ENCODE measurements around the gene ERI3.

The ERI3 gene

GRCh38 chr1:44345187-44345775 lies 9.8 kb downstream of the ERI3 start:
- in situ Hi-C loops (cut with HindIII; ENCODE audit: low pct_unique_long_range_greater_than_20kb, low sequenced_read_pairs): no loop called here
- TF ChIP-seq JUND (IDR thresholded peaks at IDR 0.05; ENCODE audit: low read depth): no peak
- no peak for DNase-seq (ENCODE audit: low read depth in 1 of 2, low spot score in 1 of 2)

DNA sequence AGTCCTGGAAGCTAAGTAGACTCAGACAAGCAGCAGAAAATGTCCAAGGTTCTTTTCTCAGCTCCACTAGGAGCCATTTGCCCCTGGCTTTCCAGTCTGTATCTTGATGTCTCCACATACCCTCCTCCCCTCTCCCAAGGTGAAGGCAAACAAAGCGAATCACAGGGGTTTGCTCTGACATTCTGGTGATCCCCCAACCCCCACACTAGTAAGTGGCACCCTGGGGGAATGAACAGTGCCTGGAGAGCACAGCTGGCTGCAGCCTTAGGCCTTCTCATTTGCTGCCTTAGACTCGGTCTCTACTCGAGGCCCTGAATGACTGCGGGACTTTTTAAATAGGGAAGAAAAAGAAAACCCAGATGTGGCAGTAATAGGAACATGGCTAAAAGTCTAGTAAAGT lies 15.3 kb downstream of the ERI3 start:
- no peak for TF ChIP-seq JUND (IDR thresholded peaks at IDR 0.05; ENCODE audit: low read depth)
- DNase-seq (ENCODE audit: low read depth in 1 of 2, low spot score in 1 of 2): no peak
- in situ Hi-C loops (cut with HindIII; ENCODE audit: low pct_unique_long_range_greater_than_20kb, low sequenced_read_pairs): no loop called here

DNA sequence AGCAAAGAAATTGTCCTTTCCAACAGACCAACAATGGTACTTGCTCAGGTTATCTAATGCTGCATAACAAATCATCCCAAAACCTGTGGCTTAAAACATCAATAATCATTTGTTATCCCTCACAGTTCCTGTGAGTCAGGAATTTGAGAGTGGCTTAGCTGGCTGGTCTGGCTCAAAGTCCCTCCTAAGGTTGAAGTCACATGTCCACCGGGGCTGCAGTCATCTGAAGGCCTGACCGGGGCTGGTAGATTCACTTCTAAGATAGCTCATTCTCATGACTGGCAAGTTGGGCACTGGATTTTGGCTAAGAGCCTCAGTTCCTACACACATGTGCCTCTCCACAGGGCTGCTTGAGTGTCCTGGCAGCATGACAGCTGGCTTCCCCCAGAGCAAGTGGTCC lies 16.9 kb downstream of the ERI3 start:
- in situ Hi-C loops (cut with HindIII; ENCODE audit: low pct_unique_long_range_greater_than_20kb, low sequenced_read_pairs): no loop called here
- TF ChIP-seq JUND (IDR thresholded peaks at IDR 0.05; ENCODE audit: low read depth): no peak

DNA sequence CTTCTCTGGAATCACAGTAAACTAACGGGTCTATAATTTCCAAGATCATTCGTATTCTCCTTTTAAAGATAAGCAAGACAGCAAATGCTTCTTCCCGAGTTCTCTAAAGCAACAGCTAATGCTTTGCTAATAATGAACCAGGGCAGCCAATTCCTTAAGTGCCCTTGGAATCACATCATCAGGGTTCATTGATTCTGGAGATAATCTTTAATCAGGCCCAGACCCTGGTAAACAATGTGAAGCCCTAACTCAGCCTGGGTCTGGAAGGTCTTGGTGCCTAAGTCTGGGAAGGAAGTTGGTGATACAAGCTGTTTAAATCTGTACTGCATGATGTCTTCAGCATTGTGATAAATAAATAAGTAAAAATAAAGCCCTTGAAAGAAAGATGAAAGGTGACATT lies 18.4 kb downstream of the ERI3 start:
- no peak for DNase-seq (ENCODE audit: low read depth in 1 of 2, low spot score in 1 of 2)
- TF ChIP-seq JUND (IDR thresholded peaks at IDR 0.05; ENCODE audit: low read depth): no peak
- in situ Hi-C loops (cut with HindIII; ENCODE audit: low pct_unique_long_range_greater_than_20kb, low sequenced_read_pairs): no loop called here

More for the DNA sequence above, 16.9 kb downstream of the ERI3 start:
- DNase-seq (ENCODE audit: low read depth in 1 of 2, low spot score in 1 of 2): no peak

DNA sequence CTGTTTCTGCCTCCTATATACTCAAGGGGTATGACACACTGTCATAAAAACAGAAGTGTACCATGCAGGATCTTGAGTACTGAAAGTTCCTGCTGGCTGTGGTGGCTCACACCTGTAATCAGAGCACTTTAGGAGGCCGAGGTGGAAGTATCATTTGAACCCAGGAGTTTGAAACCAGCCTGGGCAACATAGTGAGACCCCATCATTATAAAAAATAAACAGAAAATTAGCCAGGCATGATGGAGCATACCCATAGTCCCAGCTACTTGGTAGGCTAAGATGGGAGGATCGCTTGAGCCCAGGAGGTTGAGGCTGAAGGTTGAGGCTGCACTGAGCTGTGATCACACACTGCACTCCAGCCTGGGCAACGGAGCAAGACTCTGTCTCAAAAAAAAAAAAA lies 20.1 kb downstream of the ERI3 start:
- no peak for TF ChIP-seq JUND (IDR thresholded peaks at IDR 0.05; ENCODE audit: low read depth)
- DNase-seq (ENCODE audit: low read depth in 1 of 2, low spot score in 1 of 2): no peak
- in situ Hi-C loops (cut with HindIII; ENCODE audit: low pct_unique_long_range_greater_than_20kb, low sequenced_read_pairs): no loop called here

GRCh38 chr1:44333376-44333775 lies 21.7 kb downstream of the ERI3 start:
- in situ Hi-C loops (cut with HindIII; ENCODE audit: low pct_unique_long_range_greater_than_20kb, low sequenced_read_pairs): no loop called here
- no peak for DNase-seq (ENCODE audit: low read depth in 1 of 2, low spot score in 1 of 2)
- no peak for TF ChIP-seq JUND (IDR thresholded peaks at IDR 0.05; ENCODE audit: low read depth)

DNA sequence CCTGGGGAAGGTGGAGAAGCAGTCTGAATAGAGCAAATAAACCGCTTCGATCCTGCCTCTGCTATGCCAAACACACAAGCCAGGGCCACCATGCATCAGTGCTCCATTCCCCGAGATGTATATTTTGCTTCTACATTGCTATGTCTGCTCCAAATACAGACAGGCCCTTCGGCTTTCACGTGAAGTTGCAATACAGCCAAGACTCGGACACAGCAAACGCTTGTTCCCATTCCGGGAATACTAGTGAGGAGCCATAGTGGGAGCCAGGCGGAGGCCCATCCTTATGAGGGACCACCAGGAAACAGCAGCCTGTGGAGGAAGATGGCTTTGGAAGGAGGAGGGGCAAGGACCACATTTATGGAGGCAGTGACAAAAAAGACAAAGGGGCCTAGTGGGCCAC lies 22.6 kb downstream of the ERI3 start:
- DNase-seq (ENCODE audit: low read depth in 1 of 2, low spot score in 1 of 2): no peak
- in situ Hi-C loops (cut with HindIII; ENCODE audit: low pct_unique_long_range_greater_than_20kb, low sequenced_read_pairs): no loop called here
- TF ChIP-seq JUND (IDR thresholded peaks at IDR 0.05; ENCODE audit: low read depth): no peak

GRCh38 chr1:44330935-44331334 lies 24.1 kb downstream of the ERI3 start:
- TF ChIP-seq JUND (IDR thresholded peaks at IDR 0.05; ENCODE audit: low read depth): no peak
- no peak for DNase-seq (ENCODE audit: low read depth in 1 of 2, low spot score in 1 of 2)
- in situ Hi-C loops (cut with HindIII; ENCODE audit: low pct_unique_long_range_greater_than_20kb, low sequenced_read_pairs): no loop called here

DNA sequence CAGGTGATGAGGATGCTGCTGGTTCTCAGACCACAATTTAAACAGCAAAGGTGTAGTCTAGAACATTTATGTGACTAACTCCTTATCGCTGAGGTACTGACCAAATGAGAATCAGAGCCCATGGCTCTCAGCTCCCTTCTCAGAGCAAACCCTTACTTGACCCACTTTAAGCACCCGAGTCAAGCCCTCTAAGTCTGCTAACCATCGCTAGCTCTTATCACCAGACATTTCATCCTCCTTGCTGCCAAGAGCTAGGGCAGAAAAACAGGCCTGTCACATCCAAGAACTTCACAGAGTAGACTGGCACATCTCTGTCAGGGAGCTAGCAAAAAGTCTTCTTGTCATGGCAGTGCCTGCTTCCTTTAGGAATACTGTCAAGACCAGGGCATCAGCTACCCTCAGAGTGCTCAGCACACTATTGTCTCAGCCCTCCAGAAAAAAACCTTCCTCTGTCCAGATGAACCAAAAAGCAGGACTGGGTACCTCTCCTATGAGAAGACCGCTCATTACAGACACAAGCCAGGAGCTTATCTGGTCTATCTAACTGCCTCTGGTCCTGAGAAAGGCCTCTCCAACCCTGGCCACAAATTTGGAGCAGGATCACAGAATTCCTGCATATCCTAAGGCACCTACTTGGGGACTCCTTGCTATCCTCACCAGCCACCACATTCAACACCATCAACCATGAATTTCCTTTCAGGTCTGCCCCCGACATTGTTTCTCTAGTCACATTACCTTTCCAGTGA lies 26.2 kb downstream of the ERI3 start:
- no peak for TF ChIP-seq JUND (IDR thresholded peaks at IDR 0.05; ENCODE audit: low read depth)
- DNase-seq (ENCODE audit: low read depth in 1 of 2, low spot score in 1 of 2): no peak
- in situ Hi-C loops (cut with HindIII; ENCODE audit: low pct_unique_long_range_greater_than_20kb, low sequenced_read_pairs): no loop called here

DNA sequence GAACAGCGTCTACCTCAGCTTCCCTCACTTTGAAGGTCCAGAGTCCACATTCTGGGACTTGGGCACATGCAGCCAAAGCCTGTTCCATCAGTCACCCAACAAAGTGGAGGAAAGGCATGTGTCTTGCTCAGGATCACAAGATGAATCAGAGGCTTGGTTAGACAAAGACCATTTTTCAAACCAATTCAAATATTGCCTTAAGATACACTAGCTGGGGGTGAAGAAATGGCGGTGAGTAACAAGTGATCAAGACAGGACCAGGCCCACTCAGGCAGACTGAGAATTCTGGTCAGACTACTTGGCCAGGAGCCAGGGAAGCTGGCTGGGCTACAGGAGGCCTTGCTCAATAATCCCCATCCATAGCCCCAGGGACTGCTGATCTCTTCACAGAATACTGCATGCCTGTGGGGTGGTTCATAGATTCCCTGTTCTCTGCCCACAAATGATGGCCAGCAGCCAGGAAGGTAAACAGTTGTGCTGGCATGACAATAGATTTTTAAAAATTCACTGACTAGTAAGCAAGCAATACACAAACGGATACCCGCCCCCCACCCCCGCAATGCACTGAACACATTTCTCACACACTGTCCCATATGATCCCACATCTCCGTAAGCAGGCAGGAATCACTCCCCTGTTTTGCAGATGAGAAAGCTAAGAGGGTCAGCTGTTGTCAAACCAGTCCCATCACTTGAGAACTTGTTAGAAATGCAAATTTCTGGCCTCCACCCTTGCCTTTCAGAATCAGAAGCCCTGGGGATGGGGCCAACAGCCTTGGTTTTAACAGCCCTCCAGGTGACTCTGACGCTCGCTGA lies 27.2 kb downstream of the ERI3 start:
- in situ Hi-C loops (cut with HindIII; ENCODE audit: low pct_unique_long_range_greater_than_20kb, low sequenced_read_pairs): no loop called here
- peak; percentile 44 to 93 for DNase-seq (ENCODE audit: low read depth in 1 of 2, low spot score in 1 of 2)
- peak; percentile 34; the same call in 1 of the 2 replicates for TF ChIP-seq JUND (IDR thresholded peaks at IDR 0.05; ENCODE audit: low read depth)

- no peak for TF ChIP-seq JUND (IDR thresholded peaks at IDR 0.05; ENCODE audit: low read depth)
- in situ Hi-C loops (cut with HindIII; ENCODE audit: low pct_unique_long_range_greater_than_20kb, low sequenced_read_pairs): no loop called here
- no peak for DNase-seq (ENCODE audit: low read depth in 1 of 2, low spot score in 1 of 2)
Observed at GRCh38 chr1:44326821-44327465, 28.1 kb downstream of the ERI3 start.

DNA sequence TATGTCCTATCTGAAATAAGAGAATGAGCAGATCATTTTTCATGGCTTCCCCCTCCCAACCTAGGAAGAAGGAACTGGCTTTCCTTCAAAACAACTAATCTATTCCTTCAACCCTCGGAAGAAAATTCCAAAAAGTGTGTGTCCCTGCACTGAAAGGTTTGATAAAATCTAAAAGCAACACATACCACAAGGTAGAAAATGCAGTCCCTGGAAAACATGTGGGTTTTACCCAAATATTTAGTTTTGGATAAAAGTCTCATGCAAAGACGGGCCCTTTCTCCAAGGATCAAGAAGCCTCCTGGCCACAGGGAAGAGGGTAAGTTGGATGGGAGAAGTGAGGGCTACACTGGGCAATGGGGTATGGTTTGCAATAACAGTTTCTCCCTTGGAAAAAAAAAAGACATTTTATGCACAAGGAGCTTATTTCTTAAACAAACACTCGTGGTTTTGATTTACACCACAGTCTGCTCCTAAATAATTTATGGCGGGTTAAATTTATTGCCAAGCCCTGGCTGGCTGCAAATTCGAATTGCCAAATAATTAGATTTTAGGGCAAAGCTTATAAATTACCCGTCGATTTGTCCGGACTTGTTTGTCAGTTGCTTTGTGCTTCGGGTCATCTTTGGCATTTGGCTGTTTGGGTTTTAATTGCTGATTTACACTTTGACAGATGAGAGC lies 28.9 kb downstream of the ERI3 start:
- TF ChIP-seq JUND (IDR thresholded peaks at IDR 0.05; ENCODE audit: low read depth): no peak
- in situ Hi-C loops (cut with HindIII; ENCODE audit: low pct_unique_long_range_greater_than_20kb, low sequenced_read_pairs): no loop called here
- DNase-seq (ENCODE audit: low read depth in 1 of 2, low spot score in 1 of 2): peak in 1 of 2 experiments; percentile 23

Measured in T47D (cell line).